ENCODE measurements around the gene RBM39. TPM values are rescaled to one million over a fixed set of nuclear protein-coding genes. Genes with fewer than 3 reads are reported as not detected.
A peak's percentile ranks its signal among the peaks of the same experiment; 100 is the strongest.

RBM39 gene
- polyA plus RNA-seq, 1 of the 3 experiments (the other 2 are of a cell fraction), result 68.4 TPM

- peaks cover 55% of the 10 kb centered on the region; the same call in 1 of the 2 replicates for H3K79me2 ChIP-seq (ENCODE audit: insufficient read depth)
These were observed 44.3 kb downstream of the RBM39 start for GRCh38 chr20:35697696-35698297.

GRCh38 chr20:35695978-35696377 lies 46.1 kb downstream of the RBM39 start:
- no peaks in the 10 kb centered on the region for H4K20me1 ChIP-seq (ENCODE audit: insufficient read depth)
- peaks cover 46% of the 10 kb centered on the region; the same call in 1 of the 2 replicates for H3K79me2 ChIP-seq (ENCODE audit: insufficient read depth)
- H3K4me2 ChIP-seq, result no peak overlapping the region
- no peak overlapping the region for H3K9ac ChIP-seq
- peaks cover 0 to 16% of the 10 kb centered on the region in 2 experiments; a peak in 3 of 4 replicates for H3K4me1 ChIP-seq (ENCODE audit: control insufficient read depth in 1 of 2, insufficient read depth in 2 of 2, low read depth in 1 of 2, low read length in 1 of 2)
- H3K4me3 ChIP-seq (ENCODE audit: low read depth in 2 of 2, low read length in 1 of 2), result no peak overlapping the region
- WGBS (ENCODE audit: low lambda C conversion rate), result 91% methylated on average over 4 of the region's 4 CpGs
- H3K27ac ChIP-seq (ENCODE audit: low read depth in 2 of 2, low read length in 1 of 2), result no peak overlapping the region
- peaks cover 14 to 52% of the 10 kb centered on the region in 2 experiments for H3K36me3 ChIP-seq (replicated peaks in 1 of 2; ENCODE audit: control insufficient read depth in 1 of 2, insufficient read depth in 2 of 2, low read length in 1 of 2)
- H3F3A ChIP-seq (replicated peaks; ENCODE audit: insufficient read depth), result peaks cover 12% of the 10 kb centered on the region
- no peak overlapping the region for H2AFZ ChIP-seq (ENCODE audit: low read depth)
- no peaks in the 10 kb centered on the region for H3K9me3 ChIP-seq
- H3K9me2 ChIP-seq, result no peaks in the 10 kb centered on the region
- no peaks in the 10 kb centered on the region for H3K27me3 ChIP-seq (ENCODE audit: insufficient read depth)
- TF ChIP-seq PBX3 (IDR thresholded peaks at IDR 0.05) (no peak), YY1 (IDR thresholded peaks at IDR 0.05; ENCODE audit: low read depth) (no peak), REST (IDR thresholded peaks at IDR 0.05; ENCODE audit: low read depth, low read length) (no peak), TCF12 (IDR thresholded peaks at IDR 0.05) (no peak), NFIC (IDR thresholded peaks at IDR 0.05; ENCODE audit: borderline replicate concordance) (no peak), EZH2phosphoT487 (IDR thresholded peaks at IDR 0.05; ENCODE audit: borderline replicate concordance, low read depth) (no peak)
- POLR2A ChIA-PET, result no interaction called here
- CTCF ChIA-PET, result no interaction called here
- no peak for DNase-seq

More at GRCh38 chr20:35697696-35698297, 44.3 kb downstream of the RBM39 start:
- H3K4me2 ChIP-seq, result peak overlapping the region; percentile 92
- TF ChIP-seq RCOR1 (IDR thresholded peaks at IDR 0.05; ENCODE audit: low read length), result no peak
- peaks cover 30% of the 10 kb centered on the region for H3F3A ChIP-seq (replicated peaks; ENCODE audit: insufficient read depth)
- H3K9ac ChIP-seq, result peak overlapping the region; percentile 95
- CTCF ChIA-PET, result interaction anchor here (1.0 to 4.7 kb wide), 2 partner anchors 14 to 186 kb away, joined by 3 to 18 read pairs; no protein-coding TSS in a partner anchor
- H3K36me3 ChIP-seq (replicated peaks in 1 of 2; ENCODE audit: control insufficient read depth in 1 of 2, insufficient read depth in 2 of 2, low read length in 1 of 2), result peaks cover 24 to 59% of the 10 kb centered on the region in 2 experiments
- DNase-seq, result no peak
- no peaks in the 10 kb centered on the region for H3K27me3 ChIP-seq (ENCODE audit: insufficient read depth)
- peaks cover 0 to 16% of the 10 kb centered on the region in 2 experiments; a peak in 3 of 4 replicates for H3K4me1 ChIP-seq (ENCODE audit: control insufficient read depth in 1 of 2, insufficient read depth in 2 of 2, low read depth in 1 of 2, low read length in 1 of 2)
- no peaks in the 10 kb centered on the region for H3K9me3 ChIP-seq
- H2AFZ ChIP-seq (ENCODE audit: low read depth), result peak overlapping the region; percentile 97; the same call in 1 of the 2 replicates
- no peaks in the 10 kb centered on the region for H3K9me2 ChIP-seq
- 67% methylated on average over 9 of the region's 9 CpGs for WGBS (ENCODE audit: low lambda C conversion rate)
- H3K27ac ChIP-seq (ENCODE audit: low read depth in 2 of 2, low read length in 1 of 2), result peak overlapping the region in 1 of 2 experiments; percentile 89; a peak in 1 of 4 replicates
- H4K20me1 ChIP-seq (ENCODE audit: insufficient read depth), result peaks cover 7% of the 10 kb centered on the region; the same call in 1 of the 2 replicates
- H3K4me3 ChIP-seq (ENCODE audit: low read depth in 2 of 2, low read length in 1 of 2), result peak overlapping the region; percentile 82 to 90
- POLR2A ChIA-PET, result no interaction called here

Measured in SK-N-SH (cell line).